Hematopoietic multipotent progenitor cell treated with erythropoietin and hydrocortisone succinate and interleukin-3 and kit ligand, for 17 days (in vitro differentiated cells): ENCODE measurements around the gene ANKRD22.

Experiments
- DNase-seq: peaks from one replicate; pipeline ENCODE4 v3.0.0-alpha.2; 2015; ENCODE audit warnings: low spot score

The ANKRD22 gene

DNA sequence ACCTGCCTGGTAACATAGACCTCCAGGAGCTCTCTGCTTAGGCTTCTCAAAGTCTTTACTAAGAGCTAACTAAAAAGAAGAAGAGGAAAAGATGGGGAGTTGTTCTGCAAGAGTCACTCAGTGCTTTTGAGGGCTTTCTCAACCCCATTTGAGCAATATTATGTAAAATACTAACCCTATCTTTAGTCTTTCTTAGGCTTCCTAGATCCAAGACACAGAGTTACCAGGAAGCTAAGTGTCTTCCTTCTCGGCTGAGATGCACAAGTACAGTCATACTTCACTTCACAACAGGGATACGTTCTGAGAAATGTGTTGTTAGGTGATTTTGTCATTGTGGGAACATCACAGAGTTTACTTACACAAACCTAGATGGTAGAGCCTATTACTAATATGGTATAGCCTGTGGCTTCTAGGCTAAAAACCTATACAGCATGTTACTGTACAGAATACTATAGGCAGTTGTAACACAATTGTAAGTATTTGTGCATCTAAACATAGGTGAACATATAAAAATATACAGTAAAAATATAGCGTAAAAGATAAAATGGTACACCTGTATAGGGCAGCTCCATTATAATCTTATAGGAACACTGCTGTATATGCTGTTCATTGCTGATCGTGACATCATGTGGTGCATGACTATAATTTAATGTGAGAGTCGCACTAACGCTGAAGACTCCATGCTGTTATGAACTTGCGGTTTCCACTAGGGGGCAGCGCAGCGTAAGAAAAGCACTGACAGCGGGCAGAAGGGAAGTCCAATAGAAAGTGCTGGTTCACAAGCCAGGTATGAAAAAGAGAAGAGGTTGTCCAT is 16.3 kb downstream of the ANKRD22 start:
- DNase-seq = peak; percentile 71

DNA sequence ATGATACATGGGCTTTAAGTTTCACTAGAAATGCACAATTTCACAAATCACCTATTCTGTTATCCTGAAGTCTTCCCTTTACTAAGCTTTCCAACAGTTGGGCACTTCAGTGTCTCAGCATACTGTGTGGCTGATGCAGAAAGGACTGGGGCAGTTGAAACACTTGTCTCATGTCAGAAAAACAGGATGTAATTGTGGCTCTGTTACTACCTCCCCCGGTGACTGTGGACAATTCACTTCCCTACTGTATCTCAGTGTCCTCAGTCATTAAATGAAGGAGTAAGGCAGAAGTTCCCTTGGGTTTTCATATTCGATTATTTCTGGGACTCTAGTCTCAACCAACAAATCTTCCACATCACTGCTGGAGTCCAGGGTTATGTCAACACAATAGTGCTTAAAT is 17.9 kb downstream of the ANKRD22 start:
- no peak for DNase-seq

DNA sequence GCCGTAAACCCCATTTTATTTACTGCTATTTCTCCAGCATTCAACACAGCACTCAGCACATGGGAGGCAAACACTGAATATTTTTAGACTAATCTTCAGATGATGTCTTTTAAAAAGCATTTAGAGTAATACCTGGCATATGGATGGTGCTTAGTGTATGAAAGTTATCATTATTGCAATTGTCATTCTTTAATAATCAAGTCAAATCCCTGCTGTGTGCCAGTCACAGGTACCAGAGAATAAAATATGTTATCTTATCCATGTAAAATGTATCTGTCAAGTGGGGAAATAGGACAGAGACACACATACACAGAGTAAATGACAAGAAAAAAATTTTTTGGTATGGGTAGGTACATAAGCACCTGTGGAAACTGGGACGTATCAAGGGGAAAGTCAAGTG is 18.5 kb downstream of the ANKRD22 start:
- DNase-seq = no peak

DNA sequence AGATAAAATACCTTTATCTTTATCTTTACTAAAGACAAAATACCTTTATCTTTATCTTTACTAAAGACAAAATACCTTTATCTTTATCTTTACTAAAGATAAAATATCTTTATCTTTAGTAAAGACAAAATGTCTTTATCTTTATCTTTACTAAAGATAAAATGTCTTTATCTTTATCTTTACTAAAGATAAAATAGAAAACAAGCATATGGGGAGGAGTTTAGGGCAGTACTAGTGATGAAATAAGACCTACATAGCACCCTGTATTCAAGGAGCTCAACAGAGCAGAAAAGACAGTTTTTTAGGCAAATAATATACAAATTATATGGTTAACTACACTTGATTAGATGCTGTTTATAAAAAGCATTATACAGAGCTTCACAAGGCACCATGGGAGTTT is 19.3 kb downstream of the ANKRD22 start:
- no peak for DNase-seq

DNA sequence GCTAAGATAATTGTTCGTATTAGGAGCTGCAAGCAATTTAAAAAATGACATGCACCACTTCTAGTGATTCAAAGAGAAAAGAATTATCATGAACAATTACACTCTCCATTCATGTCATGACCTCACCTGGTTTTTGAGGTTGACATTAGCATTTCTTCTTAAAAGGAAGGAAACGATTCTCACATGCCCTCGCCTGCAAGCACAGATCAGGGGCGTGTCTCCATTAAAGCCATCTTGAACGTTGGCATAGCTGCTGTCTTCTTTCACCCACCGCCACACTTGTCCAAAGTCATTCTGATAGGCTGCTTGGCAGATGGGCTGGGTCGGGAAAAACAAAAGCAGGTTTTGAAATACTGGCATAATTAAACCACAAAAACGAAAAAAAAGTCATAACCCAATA is 19.9 kb downstream of the ANKRD22 start:
- DNase-seq = no peak

DNA sequence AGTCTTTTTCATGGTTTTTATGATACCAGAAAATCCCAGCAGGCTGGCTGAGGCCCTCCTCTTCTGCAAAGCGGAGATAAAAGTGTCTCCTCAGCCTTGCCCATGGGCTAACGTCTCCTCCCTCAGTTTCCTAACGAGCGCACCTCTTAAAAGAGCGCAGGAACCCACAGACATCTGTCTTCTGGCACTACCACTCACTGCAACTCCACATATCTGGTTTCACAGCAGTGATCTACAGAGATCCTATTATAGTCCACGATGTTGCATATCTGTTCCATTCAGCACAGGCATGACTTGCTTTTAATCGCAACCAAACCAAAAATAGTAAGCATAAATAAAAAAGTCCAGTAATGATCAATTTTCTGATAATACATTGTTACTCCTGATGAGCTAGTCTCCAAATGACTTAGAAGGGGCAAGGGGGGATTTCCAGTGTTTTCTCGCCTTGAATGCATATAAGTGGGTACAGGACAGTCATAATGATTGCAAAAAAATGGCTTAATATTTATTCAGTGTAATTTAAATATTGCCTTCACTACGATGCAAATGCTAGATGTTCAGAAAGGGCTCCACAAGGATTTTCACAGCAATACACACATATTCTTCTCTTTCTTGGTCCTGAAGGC is 20.9 kb downstream of the ANKRD22 start:
- no peak for DNase-seq

DNA sequence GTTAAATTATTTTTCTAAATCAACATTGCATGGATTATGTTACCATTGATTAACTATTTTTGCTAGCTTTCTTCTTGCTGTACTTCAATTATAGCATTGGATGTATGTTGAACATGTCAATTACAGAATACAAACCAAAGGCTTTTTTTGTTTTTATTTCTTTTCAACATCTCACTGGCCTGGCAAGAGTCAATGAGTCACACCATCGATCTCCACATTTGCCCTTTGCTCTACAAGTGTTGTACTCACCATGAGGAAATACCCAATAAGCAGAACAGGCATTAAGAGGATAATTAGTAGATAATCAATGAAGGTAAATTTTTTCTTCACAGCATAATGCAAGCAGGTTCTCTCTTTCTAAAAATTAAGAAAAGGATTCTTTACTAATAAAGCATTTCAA is 23.3 kb downstream of the ANKRD22 start:
- no peak for DNase-seq

DNA sequence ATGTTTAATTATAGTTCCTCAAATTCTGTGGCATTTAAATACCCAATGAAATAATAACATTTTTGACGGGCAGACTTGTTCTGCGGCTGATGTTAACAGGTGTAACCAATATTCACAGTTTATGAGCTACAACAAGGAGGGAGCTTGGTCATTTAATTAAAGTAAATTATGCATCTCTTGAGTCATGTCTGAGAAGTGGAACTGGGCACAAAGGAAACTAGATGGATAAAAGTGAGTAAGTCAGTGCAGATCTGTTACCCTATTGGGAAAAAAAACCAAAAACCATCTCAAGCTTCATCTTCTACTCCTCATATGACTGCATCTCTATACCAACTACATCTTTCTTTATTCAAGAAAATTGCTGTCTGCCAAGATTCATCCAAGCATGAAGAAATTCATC is 24.0 kb downstream of the ANKRD22 start:
- no peak for DNase-seq

DNA sequence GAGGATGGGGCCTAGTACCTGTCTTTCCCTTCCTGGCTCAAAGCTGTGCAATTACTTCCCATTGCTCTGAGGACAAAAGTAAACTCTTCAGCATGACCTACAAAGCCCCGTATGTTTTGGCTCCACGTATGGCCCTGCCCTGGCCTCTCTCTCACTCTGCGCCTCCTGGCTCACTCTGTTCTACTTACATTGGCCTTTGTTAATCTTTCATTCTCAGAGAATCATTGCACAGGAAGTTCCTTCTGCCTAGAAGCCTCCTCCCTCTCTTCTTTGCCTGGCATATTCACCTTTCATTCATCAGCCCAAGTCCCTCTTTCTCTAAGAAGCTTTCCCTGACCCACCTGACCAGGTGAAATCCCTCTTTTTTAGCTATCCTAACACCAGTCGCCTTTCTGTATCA is 25.3 kb downstream of the ANKRD22 start:
- no peak for DNase-seq

DNA sequence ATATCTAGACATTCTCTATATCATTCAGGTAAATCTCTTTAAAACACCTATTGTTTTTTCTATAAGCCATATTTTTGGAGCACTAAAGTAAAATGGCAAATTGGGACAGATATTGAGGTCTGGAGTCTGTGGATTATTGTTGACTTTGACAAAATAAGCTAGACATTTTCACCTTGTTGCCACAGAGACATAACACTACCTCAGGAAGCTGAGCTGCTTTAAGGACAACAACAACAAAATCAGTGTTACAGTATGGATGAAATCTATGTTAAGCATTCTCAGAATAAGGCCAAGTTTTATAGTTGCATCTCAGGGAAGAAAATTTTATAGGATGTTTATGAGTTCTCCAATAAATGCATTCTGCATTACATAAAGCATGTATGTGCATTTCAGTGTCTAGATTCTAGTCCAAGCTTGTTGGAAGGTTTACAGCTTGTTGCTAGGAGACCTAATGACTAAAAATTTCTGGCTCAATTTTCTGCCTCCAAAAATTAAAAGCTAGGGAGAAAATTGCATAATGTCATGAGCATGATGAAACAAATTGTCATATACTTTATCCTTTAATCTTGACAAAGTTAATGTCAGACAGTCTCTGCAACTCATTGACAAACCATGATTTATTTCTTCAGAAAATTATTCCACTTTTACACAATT is 30.8 kb downstream of the ANKRD22 start:
- DNase-seq = no peak

DNA sequence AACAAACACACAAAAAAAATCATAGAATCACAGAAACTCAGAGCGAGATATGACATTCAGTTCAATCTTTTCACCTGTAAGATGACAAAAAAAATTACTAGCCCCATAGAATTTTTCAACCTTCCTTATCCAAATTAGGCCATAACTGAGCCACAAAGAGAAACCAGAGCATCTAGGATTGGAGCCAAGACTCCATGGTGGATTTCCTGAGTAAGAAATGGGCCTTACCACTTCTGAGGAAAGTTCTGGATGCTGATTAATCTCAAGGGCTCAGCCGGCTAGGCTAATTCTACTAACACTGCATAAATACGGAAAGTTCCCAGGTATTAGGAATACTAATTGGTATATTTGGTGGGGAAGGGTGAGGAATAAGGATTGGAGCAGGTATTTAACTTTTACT is 32.4 kb downstream of the ANKRD22 start:
- no peak for DNase-seq

DNA sequence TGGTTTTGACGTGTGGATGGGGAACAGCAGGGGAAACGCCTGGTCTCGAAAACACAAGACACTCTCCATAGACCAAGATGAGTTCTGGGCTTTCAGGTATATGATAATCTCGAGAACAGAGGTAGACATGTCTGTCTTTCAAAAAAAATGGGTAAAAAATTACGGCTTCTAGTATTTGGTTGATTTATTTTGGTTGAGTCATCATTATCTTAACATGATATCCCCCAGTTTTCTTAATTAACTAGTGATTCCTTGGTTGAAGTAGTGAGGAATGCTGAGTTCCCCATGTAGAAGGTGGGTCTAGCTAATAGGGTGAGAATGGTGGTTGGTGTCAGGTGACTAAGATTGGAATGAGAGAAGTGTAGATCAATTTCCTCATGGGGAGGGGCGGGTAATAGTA is 38.4 kb downstream of the ANKRD22 start:
- no peak for DNase-seq

DNA sequence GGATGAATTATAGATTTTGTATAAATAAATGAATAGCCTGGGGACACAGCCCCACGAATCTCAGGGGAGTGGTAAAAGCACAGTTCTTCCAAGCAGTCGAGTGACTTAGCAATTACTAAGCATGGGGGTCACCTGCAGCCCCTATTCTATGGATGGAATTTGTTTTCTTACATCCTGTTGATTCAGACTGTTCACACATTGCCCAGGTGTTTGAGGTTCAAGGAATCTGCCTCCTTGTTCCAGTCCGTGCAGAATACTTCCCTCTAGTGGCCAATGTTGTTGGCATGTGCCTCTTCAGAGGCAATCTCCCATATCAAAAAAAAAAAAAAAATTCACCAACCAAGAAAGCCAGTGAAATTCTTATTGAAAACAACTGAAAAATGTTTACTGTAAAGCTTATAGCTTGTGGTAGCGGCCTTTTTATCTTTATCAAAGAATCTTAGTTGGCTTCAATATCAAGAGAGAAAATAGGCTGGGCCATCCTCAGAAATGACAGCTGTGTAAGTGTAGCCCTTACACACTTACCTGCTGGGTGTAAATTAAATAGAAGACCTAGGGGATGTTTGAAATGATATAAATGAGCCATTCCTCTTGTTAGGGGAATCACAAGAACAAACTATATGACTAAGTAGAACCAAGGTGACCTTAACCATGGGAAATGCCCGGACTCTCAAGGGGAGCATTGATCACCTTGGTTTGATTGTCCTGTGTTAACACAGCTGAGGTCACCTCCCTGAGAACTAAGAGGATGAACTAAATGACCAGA is 41.3 kb downstream of the ANKRD22 start:
- no peak for DNase-seq

DNA sequence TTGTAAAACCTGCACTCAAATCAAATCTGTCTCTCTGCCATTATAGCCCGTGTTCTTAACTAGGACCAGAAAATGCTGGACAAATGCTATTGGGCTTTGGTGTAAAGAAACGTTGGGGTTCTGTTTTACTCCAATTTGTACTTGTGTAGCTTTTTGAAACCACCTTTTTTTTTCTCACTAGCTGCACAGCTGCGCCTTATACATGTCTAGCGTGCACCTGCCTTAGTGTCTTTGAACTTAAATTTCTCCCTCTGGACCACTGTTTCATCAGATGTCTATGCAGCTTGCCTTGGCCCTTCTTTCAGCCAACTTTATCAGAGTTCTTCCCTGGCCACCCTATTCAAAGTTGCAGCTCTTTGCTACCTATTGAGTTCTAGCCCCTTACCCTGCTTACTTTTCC is 42.0 kb downstream of the ANKRD22 start:
- no peak for DNase-seq

DNA sequence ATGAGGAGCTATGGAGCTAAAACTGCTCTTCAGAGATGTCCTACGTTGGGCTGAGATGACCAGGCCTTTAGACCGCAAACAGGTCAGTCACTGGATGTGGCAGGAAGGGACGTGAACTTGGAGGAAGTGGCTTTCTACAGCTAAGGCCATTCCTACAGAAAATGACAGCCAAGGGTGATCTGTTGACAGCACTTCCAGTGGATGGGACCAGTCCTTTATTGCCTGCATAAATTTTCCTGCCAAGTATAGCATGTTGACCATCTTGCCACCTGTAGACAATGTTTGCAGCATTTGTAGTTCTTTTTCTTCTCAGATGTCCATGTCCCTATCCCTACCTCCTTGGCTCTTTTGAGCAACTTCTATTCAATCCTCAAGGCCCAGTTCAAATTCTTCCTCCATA is 45.7 kb downstream of the ANKRD22 start:
- no peak for DNase-seq

DNA sequence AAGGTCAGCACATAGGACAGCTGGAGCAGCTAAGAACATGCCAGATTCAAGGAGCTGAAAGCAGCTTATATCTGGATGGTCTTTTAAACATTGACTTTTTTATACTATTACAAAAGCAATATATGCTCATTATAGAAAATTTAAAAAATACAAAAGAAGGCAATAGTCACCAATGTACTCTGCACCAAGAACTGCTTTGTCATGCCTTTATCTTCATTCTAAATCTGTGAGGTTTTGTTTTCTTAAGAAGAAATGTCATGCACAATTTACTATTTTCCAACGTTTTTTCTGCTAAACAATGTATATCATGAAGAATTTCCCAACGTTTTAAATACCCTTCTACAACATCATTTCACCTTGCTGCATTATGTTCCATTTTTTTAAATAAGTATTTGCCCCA is 46.3 kb downstream of the ANKRD22 start:
- no peak for DNase-seq

DNA sequence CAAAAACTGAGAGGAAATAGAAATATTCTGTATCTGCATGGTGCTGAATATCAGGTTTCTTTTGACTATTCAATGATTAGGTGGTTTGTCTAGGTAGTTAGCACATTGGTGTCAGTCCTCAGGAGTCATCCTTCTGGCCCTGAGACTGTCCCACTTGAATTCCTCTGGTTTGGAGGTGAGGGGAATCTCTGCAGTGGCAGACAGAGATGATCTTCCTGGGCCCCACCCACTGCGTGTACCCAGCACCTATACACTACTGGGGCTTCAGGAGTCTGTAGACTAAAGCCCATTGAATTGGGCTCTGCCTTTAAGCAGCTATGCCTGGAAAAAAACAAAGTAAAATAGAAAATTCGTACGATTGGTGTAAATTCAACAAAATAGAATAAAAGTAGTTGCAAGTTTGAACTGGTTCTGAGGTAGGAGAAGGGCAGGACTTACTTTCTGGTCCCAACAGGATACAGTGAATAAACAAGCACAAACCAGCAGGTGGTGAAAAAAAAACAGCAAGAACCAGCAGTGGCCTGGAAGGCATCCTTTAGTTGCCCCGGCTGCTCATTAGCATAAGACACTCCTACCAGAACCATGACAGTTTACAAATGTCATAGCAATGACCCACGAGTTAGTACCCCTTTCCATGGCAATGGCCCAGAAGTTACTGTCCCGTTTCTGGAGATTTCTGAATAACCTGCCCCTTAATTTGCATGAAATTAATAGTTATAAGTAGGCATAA is 47.4 kb downstream of the ANKRD22 start:
- DNase-seq = no peak

DNA sequence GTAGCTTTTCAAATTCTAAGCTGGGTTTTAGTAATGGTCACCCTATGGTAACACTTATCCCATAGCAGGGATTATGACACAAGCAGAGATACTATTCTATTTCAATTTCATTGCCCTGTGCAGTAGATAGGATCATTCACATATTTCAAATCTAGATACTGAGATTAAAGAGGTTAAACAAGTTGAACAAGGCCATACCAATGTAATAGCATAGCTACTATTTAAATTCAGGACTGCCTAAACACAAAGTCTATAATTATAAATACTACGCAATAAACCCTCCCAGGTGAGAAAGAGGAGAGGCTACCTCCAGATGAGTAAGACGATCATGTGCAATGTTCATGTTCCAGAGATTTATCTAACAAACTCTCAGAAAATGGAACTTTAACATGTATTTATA is 48.0 kb downstream of the ANKRD22 start:
- DNase-seq = no peak

DNA sequence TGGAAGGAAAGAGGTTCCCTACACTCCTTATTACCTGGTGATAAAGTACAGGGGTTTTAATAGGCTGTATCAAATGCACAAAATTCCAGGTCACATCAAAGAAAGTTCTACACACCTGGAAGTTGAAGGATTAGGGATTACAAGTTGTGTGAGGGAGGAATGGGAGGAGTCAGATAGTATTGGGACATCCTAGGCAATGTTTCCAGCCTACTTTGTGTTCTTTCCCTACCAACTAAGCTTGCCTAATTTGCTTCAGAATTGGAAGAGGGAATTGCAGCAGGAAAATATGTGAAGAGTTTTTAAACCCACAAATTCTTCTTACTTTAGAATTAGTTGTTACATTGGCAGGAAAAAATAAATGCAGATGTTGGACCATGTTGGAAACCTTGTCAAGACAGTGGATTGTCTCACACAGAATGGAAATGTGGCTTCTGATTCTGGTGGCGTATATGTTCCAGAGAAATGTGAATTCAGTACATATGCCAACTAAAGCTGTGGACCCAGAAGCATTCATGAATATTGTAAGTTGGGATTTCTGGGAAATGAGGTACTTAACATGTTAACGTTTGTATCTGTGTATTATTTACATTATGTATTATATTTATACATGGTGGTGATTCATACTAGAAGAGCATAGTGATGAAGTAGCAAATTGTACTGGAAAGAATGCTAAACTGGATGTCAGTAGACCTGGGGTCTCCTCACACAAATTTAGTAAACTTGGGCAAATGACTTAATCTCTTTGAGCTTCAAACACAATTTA is 48.9 kb downstream of the ANKRD22 start, which contains the start of gene LIPM:
TSS of gene LIPM (plus strand) at position 208 of the 763 bp plus-strand sequence. CDS start at position 375, 167 bp downstream.
- no peak for DNase-seq

DNA sequence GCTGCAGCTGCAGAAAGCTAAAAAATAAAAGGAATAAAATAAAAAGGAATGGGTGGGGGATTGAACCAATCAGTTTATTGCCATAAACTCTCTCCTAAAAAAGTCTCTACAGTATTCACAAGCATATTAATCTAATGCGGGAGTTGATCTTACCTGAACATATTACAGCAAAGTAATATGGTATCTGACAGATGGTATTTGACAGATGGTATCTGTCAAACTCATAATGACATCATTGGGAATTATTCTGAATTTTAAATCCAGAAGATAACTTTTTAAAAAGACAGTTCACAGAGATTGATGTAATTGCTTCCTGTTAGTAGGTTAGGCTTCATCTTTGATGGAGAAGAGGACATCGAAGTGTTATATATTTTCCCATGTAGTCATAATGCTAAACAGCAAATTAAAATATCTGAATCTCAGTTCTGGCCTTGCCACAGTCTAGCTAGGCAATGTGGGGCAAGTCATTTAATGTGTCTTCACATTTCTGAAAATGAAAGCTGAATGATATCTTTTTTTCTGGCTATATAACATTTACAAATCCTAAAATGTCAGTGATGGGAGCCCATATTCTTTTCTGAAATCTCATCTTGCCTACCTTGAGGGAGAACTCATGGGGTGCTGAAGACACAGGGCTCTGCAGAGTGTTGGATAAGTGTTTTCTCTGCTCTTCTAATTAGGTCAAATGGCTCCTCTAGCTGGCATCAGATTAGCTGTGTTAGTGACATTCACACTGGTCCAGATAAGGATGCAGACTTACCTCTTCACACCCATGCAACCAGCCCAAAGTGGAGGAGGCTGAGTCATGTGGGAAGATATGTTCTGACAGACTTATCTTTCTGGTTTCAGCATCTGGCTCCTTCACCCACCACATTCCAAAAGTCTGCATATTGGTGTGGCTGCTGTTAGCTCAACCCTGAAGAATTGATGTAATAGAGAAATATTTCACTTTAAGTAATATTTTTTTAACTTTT is 51.2 kb downstream of the ANKRD22 start:
- DNase-seq = no peak
